ENCODE measurements around the gene XYLT1.

- TF ChIP-seq POLR2AphosphoS5 (IDR thresholded peaks at IDR 0.05; ENCODE audit: borderline replicate concordance, low read depth, low read length) (no peak), EZH2 (IDR thresholded peaks at IDR 0.05) (no peak)
Measured at GRCh38 chr16:17350207-17350606, 120.6 kb downstream of the XYLT1 start.

Measured in SK-N-MC (cell line).